Hematopoietic multipotent progenitor cell treated with erythropoietin and hydrocortisone succinate and interleukin-3 and kit ligand, for 17 days (in vitro differentiated cells): ENCODE measurements around the gene STX18.

Experiments
- DNase-seq: peaks from one replicate; pipeline ENCODE4 v3.0.0-alpha.2; 2015; ENCODE audit warnings: low spot score

Gene STX18

GRCh38 chr4:4397441-4397819, 144.4 kb downstream of the STX18 start:
- DNase-seq = no peak

DNA sequence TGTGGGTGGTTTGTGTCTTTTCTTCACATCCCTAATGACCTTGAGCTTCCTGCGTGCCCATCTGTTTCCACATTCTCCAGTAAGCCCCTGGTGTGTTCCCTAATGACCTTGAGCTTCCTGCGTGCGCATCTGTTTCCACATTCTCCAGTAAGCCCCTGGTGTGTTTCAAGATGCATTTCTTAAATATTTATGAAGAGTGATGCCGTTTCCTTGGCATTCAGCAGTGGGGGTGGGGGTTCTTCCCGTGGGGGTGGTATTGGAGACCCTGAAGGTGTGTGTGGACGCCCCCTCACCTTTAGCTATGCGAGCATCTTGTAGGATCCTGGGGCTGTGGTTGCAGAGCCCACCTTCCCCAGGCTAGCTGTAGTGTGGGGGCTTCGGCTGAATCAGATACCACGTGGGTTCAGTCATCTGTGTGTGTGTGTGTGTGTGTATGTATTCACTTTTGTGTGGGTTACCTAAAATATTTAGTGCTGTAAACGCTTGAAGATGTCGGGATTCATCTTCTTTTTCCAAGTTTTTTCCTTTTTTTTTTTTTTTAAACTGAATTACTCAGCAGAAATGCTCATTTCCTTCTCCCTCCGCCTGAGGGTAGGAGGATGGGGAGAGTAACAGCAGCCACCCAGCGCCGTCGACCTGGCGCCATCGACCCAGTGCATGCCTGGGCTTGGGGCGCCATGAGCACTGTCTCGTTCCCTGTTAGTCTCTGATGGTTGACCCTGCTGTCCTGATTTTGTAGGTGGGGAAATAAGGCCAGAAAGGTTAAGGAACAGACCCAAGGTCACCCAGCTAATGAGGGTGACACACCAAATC, 145.0 kb downstream of the STX18 start:
- no peak for DNase-seq

DNA sequence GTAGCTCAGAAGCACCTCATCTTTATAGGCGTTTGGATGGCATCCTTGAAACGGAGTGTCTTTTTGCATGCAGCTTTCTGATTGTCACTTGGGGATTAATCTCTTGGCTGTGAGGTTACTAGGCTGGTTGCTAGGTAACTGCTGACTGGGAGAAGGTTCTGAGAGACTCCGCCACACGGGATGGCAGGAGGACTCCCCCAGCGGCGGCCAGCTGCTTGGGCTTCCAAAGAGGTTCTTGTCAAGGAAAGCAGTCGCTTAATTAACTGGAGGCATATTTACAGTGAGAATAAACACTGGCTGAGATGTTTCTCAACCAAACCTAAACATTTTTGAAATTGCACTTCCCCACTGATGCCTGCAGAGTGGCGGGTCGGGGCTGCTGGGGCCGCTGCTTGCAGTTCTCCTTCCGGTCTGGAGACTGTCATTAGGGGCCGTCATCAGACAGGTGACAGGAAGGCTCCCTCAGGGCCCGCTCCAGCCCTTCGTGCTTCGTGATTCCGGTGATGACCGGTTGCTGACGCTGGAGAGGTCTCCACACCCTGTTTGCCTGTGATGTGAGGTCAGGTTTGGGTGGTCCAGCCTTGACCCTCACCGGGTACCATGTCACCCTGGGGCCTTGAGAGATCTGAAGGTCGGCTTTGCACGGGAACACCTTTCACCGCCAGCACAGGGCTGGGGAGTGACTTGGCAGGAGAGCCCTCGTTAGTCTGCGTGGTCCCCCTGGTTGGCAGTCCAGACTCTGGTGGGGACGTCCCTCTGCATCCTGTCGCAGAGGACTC, 145.8 kb downstream of the STX18 start:
- no peak for DNase-seq

DNA sequence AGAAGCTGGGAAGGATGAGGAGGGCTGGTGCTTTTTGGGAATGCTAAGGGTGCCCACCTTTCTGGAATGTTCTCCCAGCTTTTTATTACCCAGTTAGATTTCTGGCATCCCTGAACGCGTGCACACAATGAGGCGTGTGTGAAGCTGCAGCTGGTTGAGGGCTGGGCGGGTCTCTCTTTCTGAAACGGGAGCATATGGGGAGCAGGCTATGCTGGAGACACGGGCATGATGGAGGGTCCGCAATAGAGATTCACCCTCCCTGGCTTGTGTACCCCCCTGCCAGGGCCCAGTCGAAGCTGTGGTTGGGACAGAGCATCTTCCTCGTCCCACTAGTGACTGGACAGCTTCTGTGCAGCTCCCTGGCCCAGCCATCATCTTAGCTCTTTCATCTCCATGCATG, 146.5 kb downstream of the STX18 start:
- DNase-seq = no peak

GRCh38 chr4:4394644-4395043, 147.2 kb downstream of the STX18 start:
- DNase-seq = no peak

DNA sequence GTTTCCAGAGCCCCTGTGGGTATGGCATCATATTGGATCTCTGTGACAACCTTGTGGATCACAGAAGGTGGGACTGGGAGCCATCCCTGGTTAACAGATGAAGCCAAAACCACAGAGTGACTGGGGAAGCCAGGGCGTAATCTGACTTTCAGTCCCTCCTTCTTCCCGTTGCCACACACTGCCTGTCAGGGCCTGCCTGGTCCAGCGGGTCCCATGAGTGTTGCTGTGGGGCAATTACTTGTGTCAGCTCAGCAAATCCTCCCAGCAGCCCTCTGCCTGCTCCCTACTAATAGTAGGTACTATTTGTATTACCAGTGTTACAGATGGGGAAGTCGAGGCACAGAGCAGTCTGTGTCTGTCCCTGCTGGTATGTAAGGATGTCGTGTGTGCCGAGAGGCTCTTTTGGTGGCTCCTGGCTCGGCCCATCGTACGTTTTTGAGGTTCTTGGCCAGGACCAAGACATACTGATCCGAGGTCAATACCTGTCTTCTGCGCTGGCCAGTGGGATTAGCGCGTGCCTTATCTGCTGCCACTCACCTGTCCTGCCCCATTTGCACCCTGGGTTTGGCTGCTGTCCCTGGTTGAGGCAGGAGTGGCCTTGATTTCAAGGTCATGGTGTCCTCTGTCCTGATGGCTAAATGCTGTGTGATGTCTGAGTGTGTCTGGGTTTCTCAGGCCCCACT, 149.2 kb downstream of the STX18 start:
- DNase-seq = no peak

DNA sequence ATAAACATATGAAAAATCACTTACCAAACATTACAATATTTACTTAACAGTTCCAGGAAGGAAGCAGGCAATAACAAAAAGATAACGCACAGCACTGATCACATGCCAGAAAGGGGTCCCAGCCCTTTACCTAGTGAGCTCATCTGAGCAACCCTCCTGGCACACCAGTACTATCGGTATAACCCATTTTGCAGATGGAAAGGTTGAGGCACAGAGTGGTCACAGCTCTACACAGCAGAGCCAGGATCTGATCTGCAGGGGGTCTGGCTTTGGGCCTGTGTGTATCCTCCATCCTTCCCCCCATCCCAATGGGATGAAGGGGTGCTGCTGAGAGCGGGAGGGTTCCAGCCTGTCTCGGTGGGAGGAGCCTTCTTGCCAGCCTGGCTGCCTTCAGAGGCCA, 150.0 kb downstream of the STX18 start:
- DNase-seq = no peak

- DNase-seq = no peak
Observed at GRCh38 chr4:4390515-4391240, 151.2 kb downstream of the STX18 start.

DNA sequence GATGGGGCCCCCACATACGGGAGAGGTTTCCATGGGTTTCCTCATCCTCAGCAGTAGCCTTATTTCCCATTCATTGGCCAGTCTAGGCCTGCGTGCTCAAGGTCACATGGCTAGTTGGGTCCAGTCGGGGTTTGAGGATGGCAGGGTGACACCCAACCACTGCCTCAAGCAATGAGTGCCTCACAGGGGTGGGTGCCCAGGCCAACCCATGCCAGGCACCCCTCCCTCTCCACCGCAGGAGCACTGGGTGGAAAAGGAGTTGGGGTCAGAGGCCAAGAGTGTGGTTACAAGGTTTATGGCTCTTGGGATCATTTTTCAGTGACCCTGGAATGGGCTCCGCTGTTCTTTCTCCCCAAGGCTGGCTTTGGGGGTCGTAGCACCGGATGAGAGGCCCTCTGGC, 151.8 kb downstream of the STX18 start:
- DNase-seq = no peak

- DNase-seq = no peak
Observed at GRCh38 chr4:4388836-4389575, 152.8 kb downstream of the STX18 start.

DNA sequence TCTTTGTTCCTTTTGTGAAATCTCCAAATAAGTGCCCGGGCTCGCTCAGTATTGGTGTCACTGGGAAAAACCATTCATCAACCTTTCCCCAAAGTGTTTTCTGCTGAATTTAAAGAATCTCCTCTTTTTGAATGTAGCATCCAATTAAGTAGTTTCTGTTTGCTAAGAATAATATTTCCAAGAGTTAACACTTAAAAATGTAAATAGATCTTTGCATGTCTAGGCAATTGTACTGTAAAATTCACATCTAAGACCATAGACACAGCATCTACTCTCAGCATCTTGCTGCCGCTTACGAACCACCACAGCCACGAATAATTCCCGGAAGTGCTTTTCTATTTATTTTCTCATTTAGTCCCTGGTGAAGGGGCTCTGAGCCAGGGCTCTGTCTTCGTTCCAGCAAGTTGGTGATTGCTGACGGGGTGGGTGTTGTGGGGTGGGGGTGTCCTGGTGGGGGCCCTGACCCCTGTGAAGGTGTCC, 153.5 kb downstream of the STX18 start:
- DNase-seq = no peak

DNA sequence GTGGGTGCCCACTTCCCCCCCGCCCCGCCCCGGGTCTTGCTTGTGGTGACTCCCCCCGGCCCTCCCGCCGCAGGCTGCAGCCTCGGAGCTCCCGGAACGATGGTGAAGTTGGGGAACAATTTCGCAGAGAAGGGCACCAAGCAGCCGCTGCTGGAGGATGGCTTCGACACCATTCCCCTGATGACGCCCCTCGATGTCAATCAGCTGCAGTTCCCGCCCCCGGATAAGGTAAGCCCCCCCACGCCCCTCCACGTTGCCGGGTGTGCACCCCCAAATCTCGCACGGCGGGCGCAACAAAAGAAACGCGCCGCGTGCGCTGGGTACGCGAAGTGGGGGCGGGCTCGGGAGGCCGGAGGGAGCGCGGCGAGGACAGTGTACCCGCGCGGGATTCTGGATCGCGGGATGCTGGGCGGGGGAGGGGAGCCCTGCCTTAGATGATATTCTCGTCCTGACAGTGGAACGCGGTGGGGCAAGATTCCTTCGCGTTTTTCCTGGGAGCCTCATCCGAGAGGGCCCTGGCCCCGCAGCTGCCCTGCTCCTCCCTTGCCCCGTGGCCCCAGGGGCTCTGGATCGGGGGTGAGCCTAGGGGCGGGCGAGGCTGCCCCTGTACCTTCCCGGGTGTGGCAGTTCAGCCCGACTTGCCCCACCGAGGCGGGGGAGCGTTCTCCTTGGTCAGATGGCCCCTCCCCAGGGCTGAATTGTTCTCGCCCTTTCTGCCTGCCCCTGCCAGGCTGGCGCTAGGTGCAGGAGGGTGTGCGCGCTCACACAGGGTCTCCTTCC, 154.1 kb downstream of the STX18 start:
- DNase-seq = no peak

DNA sequence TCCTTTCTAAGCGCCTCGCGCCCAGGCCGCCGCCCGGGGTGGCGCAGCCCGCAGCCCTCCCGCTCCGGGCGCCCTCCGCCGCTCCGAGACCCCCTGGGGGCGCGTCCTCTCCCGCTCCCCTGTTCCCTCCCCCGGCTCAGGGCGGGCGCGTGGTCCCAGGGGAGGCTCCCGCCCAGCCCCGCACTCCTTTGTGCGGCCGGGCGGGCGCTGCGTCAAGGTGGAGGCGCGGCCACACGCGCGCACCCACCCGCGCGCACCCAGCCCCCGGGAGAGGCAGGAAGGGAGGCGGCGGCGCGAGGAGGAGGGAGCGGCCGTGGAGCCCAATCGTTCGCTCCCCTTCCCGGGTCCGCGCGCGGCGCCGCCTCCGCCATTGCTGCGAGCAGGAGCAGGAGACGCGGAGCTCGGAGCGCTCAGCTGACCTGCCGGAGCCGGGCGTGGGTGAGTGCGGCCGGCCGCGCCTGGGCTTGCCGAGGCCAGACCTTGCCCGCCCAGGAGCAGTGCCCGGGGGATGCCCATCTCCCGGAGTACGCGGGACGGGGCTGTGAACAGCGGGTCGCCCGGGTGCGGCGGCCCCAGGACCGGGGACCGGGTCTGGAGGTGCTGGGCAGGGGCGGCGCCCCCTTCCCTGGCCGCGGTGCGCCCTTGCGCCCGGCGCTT, 155.0 kb downstream of the STX18 start, which contains the start of gene NSG1:
Gene NSG1, plus strand, starts transcription at position 367 of the 657 bp plus-strand sequence. CDS start 528 bp downstream, outside the sequence.
- no peak for DNase-seq

DNA sequence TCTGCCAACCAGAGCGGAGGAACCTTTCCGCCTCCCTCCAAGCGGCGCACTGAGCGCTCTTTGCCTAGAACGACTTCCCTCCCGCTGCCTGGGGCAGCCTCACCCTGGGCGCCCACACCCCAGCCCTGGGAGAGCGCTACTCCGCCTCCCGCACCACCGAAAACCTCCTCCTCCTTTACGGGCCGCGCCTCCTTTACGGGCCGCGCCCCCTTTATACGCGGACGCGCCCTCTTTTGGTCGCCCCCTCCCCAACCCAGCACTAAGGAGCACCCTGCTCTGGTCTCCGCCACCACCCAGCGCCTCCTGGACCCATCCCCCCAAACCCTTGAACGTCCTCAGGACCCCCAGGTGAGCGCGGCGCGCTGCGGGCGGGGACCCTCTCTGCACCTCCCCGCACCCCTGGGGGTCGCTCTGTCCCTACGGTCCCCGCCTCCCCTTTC, 155.5 kb downstream of the STX18 start:
- DNase-seq = no peak

GRCh38 chr4:4385729-4386295, 156.0 kb downstream of the STX18 start:
- no peak for DNase-seq

DNA sequence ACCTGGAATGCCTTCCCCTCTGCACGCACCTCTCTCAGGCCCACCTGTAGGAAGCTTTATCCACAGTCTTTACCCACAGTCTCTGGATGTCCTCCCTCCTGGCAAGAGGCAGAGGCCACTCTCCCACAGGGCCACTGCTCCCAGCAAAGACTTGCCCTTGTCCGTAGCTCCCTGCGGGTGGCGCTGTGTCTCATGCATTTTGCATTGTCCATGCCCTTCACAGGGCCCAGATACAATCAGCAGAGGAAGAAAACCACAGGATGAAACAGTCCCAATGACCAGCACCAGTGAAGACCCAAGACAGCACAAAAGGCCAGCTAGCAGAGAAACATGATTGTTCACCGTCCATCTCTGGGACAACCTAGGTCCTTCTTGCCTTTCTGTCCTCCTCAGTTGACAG, 157.0 kb downstream of the STX18 start:
- DNase-seq = no peak

- DNase-seq = no peak
Observed at GRCh38 chr4:4383085-4383484, 158.8 kb downstream of the STX18 start.

DNA sequence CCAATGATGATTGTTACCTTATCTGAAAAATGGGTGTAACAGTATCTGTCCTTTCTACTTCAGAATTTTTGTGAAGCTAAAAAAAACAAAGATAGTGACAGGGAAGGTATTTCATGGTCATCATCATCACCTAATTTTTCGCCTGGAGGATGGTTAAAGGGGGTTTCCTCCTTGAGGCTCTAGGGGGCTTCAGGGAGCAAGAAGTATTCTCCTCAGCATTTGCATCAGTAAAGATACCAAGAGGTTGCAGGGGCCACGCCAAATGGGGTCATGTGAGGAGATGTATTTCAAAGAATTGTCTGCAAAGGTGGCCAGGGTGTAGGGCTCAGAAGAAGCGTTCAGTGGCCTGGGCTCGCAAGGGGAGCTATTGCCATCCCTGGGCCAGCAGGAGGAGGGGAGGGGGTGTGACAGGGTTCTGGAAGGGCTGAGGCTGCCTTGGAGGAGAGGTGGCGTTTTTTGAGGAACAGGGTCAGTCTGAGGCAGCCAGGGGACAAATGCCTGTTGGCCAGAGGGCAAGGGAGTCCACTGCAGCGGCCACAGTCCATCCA, 162.2 kb downstream of the STX18 start:
- no peak for DNase-seq
